GM12891 (cell line): Measurements from ENCODE around the gene RGS2.

ENCODE experiments used
- DNase-seq: peaks from one replicate; pipeline ENCODE4 v3.0.0; 2011; ENCODE audit warnings: low spot score; ENCODE audit not compliant: insufficient read length
- FAIRE-seq: peaks from 2 replicates; lab custom pipeline; 2011; peaks lifted over from hg19 to GRCh38; lab: Jason Lieb, UNC
- PAX5 ChIP-seq: IDR thresholded peaks from 2 replicates; pipeline ENCODE4 v1.6.1; 2011; ENCODE audit warnings: low read length, moderate library complexity, mild to moderate bottlenecking; ENCODE audit not compliant: insufficient read depth, severe bottlenecking
- POLR2A ChIP-seq: IDR thresholded peaks from 2 replicates; pipeline ENCODE4 v1.6.1; 2011; ENCODE audit warnings: low read depth, low read length, control low read depth
- POLR2AphosphoS5 ChIP-seq: IDR thresholded peaks from 2 replicates; pipeline ENCODE4 v1.6.1; 2011; ENCODE audit warnings: low read depth, low read length, control low read depth
- POU2F2 ChIP-seq: IDR thresholded peaks from 2 replicates; pipeline ENCODE4 v1.6.1; 2011; ENCODE audit warnings: low read depth, mild to moderate bottlenecking, control low read depth, low read length, moderate library complexity
- SPI1 ChIP-seq: IDR thresholded peaks from 2 replicates; pipeline ENCODE4 v1.6.1; 2011; ENCODE audit warnings: low read depth, low read length, control low read depth
- TAF1 ChIP-seq: IDR thresholded peaks from 2 replicates; pipeline ENCODE4 v1.6.1; 2011; ENCODE audit warnings: low read depth, low read length, control low read depth

The RGS2 gene

DNA sequence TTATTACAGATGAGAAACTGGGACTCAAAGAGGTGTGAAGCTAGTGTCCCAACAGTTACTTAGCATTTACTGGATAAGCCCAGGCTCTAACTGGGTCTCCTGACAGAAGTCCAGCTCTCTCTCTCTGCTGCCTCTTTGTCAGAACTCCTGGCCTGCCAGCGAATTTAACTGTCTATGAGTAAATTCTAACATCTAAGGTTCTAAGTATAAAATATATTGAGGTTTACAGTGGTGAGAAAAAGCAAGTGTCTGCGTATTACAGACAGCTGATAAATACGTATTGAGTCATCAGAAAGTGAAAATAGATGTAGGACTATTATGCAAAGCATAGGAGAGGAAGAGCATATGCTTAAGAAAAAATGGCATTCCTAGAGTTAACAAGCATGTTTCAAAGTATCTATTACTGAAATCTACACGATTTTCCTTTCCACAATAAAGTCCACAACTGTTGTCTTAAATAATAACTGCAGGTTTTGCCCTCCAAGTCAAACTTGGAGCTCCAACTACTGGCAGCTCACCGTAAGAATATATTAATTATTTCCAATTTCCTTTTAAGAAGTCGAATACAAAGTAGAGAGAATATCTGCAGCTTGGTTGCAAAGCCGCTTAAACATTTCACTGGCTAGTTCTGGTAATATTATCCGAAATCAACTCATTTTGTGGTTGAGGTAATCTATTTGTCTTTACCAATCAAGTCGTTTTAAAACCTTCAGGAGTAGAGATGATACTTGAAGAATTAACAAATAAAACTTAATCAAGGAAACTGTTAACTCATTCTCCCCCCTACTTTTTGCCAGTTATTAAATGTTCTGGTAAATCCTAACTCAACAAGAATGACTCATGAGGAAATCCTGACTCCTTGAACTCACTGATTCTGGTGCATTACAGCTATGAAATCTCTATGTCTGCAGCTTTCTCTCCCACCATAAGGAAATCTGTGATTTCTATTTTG lies 1.4 kb upstream of the RGS2 start:
- TF ChIP-seq TAF1 = no peak
- no peak for TF ChIP-seq POLR2A
- TF ChIP-seq POLR2AphosphoS5 = no peak
- FAIRE-seq (no peak), DNase-seq (no peak)

DNA sequence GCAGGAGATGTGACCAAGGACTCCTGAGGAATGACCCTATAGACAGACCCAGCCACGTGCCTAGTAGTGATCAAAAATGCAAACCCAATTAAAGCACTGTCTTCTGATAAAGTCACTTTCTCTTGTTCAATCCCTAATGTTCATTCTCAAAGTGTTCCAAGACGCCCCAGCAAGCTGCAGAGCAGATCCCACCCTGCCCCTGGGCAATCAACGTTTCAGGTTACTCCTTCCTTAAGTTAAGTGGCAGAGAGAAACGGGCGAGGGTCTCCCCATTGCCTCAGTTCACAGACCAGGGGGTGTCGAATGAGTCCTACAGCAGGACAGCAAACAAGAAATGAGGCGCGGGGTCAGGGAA lies 699 bp upstream of the RGS2 start:
- FAIRE-seq (no peak), DNase-seq (no peak)
- TF ChIP-seq POLR2A = no peak
- no peak for TF ChIP-seq TAF1
- no peak for TF ChIP-seq POU2F2
- no peak for TF ChIP-seq POLR2AphosphoS5
- TF ChIP-seq SPI1 = no peak

- FAIRE-seq = no peak
- DNase-seq = no peak
These were observed 741 bp downstream of the RGS2 start for GRCh38 chr1:192809307-192810252.

GRCh38 chr1:192810253-192810880 lies 1.5 kb downstream of the RGS2 start:
- TF ChIP-seq PAX5 = no peak
- TF ChIP-seq TAF1 = no peak
- peak; percentile 91 for TF ChIP-seq SPI1
- TF ChIP-seq POU2F2 = no peak
- TF ChIP-seq POLR2AphosphoS5 = no peak
- no peak for TF ChIP-seq POLR2A
- DNase-seq (no peak), FAIRE-seq (no peak)

More at GRCh38 chr1:192809307-192810252, 741 bp downstream of the RGS2 start:
- TF ChIP-seq POLR2AphosphoS5 = no peak
- no peak for TF ChIP-seq PAX5
- TF ChIP-seq TAF1 = no peak
- no peak for TF ChIP-seq POU2F2
- TF ChIP-seq SPI1 = no peak
- no peak for TF ChIP-seq POLR2A

DNA sequence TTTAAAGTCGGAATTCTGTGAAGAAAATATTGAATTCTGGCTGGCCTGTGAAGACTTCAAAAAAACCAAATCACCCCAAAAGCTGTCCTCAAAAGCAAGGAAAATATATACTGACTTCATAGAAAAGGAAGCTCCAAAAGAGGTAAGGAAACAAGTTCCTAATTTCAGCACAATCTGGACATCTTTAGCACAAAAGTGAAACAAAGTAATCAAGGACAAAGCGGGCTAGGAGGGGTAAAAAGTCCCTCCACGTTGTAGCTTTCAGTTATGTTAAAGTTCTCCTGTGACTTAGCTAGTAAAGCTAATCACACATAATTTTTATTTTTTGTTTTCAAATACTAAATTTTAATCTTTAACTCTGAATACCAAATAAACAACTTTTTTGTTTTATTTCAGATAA lies 2.2 kb downstream of the RGS2 start:
- no peak for DNase-seq
- FAIRE-seq = no peak
- TF ChIP-seq POLR2A = no peak
- no peak for TF ChIP-seq PAX5
- TF ChIP-seq TAF1 = no peak

GRCh38 chr1:192811594-192812239 lies 2.9 kb downstream of the RGS2 start:
- peak; percentile 45 for FAIRE-seq
- DNase-seq = no peak
- no peak for TF ChIP-seq POU2F2
- no peak for TF ChIP-seq SPI1
- TF ChIP-seq POLR2A = no peak; the same call in 1 of the 2 replicates
- no peak for TF ChIP-seq POLR2AphosphoS5
- TF ChIP-seq TAF1 = no peak
- TF ChIP-seq PAX5 = no peak

DNA sequence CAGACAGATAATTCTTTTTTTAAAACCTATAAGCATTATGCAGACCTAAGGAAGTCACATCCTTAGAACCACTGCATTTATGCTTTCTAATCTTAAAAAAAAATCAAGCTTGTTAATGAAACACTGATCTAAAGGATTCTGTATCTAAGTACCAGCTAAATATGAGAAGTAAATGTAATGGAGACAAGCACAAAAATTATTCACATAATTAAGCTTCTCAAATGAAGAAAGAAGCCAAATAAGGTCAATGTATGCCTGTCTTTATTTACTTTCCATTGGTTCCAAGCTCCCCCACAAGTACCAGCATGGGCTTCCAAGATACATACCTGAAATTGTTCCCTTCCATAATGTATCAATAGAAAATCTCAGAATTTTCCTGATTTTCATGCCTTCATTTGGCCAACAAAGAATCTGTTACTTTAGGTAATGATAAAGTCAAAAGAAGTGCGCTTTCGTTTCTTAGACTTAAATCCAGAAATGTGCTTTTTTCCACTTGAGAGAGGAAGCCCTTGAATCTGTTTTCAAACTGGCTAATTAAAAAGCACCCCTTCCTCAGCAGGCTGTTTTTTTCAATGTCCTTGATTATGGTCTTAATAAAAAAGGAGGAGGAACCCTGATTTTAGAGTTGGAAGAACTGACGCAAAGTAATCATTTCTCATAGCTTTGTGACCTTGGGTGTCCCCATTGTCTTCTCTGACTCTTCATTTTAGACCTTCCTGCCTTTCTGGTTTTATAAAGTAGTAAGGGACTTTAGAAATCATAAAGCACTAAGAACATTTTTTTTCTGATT lies 3.8 kb downstream of the RGS2 start:
- DNase-seq (no peak), FAIRE-seq (no peak)
- TF ChIP-seq POLR2AphosphoS5 = no peak
- TF ChIP-seq SPI1 = no peak
- no peak for TF ChIP-seq TAF1
- no peak for TF ChIP-seq PAX5
- no peak for TF ChIP-seq POU2F2
- no peak for TF ChIP-seq POLR2A

- DNase-seq = no peak
- TF ChIP-seq PAX5 (no peak), TAF1 (no peak), POU2F2 (no peak), POLR2A (no peak), POLR2AphosphoS5 (no peak), SPI1 (no peak)
- FAIRE-seq = no peak
These were observed 6.0 kb downstream of the RGS2 start for GRCh38 chr1:192814805-192815204.
